CD4-positive, alpha-beta memory T cell (primary cell): ENCODE data around the gene CEACAM16. TPM values are rescaled to one million over a fixed set of nuclear protein-coding genes. Genes with fewer than 3 reads are reported as not detected.

Source experiments
- CTCF ChIA-PET: fragments of 350-600 bp; sonication (Branson Sonifier 250); formaldehyde crosslinking; loops from one replicate; lab custom pipeline; 2021; ENCODE audit warnings: inconsistent platforms; ENCODE audit not compliant: partially characterized antibody; lab: Charles Lee
- POLR2A ChIA-PET: fragments of 350-600 bp; sonication (Branson Sonifier 250); formaldehyde crosslinking; loops from one replicate; lab custom pipeline; 2021; ENCODE audit not compliant: partially characterized antibody; lab: Charles Lee
- DNase-seq, 5 donors: peaks; one replicate each; pipeline versions ENCODE4 v3.0.0 to v3.0.0-alpha.2; 2020 to 2022; ENCODE audit warnings: mixed read lengths in 1 of 5
- H3K27ac ChIP-seq: one replicate; pipeline ENCODE4 v1.7.0; 2013; ENCODE audit warnings: low read depth, low read length
- H3K27me3 ChIP-seq: 2 replicates; pipeline ENCODE4 v1.7.0; 2013; ENCODE audit warnings: mild to moderate bottlenecking, low read length, moderate library complexity; ENCODE audit not compliant: insufficient read depth
- H3K36me3 ChIP-seq: 2 replicates; pipeline ENCODE4 v1.7.0; 2013; ENCODE audit warnings: mild to moderate bottlenecking, low read length, moderate library complexity; ENCODE audit not compliant: insufficient read depth
- H3K4me1 ChIP-seq: 2 replicates; pipeline ENCODE4 v1.7.0; 2013; ENCODE audit warnings: mild to moderate bottlenecking, low read length, moderate library complexity; ENCODE audit not compliant: insufficient read depth
- H3K4me3 ChIP-seq, 2 donors: one replicate each; pipeline ENCODE4 v1.7.0; 2013; ENCODE audit warnings: low read length in 2 of 2, mild to moderate bottlenecking in 1 of 2
- H3K9me3 ChIP-seq, 2 donors: one replicate each; pipeline ENCODE4 v1.7.0; 2013; ENCODE audit warnings: low read length in 2 of 2, control low read depth in 1 of 2; ENCODE audit not compliant: control insufficient read depth in 1 of 2
- H3K27ac Mint-ChIP-seq, 7 donors: one replicate each; pipeline ENCODE4 v1.8.0; 2020 to 2021; ENCODE audit warnings: mixed read lengths in 7 of 7, mild to moderate bottlenecking in 6 of 7, inconsistent platforms in 3 of 7, moderate library complexity in 3 of 7
- H3K27me3 Mint-ChIP-seq, 2 donors: one replicate each; pipeline ENCODE4 v1.8.0; 2020 to 2021; ENCODE audit warnings: mixed read lengths in 2 of 2
- H3K36me3 Mint-ChIP-seq, 2 donors: one replicate each; pipeline ENCODE4 v1.8.0; 2020 to 2021; ENCODE audit warnings: mixed read lengths in 2 of 2, inconsistent platforms in 1 of 2, mild to moderate bottlenecking in 1 of 2
- H3K4me1 Mint-ChIP-seq, 4 donors: one replicate each; pipeline ENCODE4 v1.8.0; 2020 to 2021; ENCODE audit warnings: mixed read lengths in 4 of 4, mild to moderate bottlenecking in 1 of 4
- H3K4me3 Mint-ChIP-seq, 8 donors: one replicate each; pipeline ENCODE4 v1.8.0; 2020 to 2021; ENCODE audit warnings: mixed read lengths in 8 of 8, mild to moderate bottlenecking in 7 of 8, moderate library complexity in 6 of 8, inconsistent platforms in 3 of 8
- H3K9me3 Mint-ChIP-seq, 8 donors: one replicate each; pipeline ENCODE4 v1.8.0; 2020 to 2021; ENCODE audit warnings: mixed read lengths in 8 of 8, mild to moderate bottlenecking in 5 of 8, inconsistent platforms in 3 of 8, moderate library complexity in 1 of 8
- intact Hi-C: fragments of 100-400 bp; cut with micrococcal nuclease; formaldehyde crosslinking; loops from one replicate; pipeline ENCODE4 v1.15.1; 2023
- polyA plus RNA-seq, 2 donors: library from polyadenylated mRNA; unstranded; fragments of 300-500 nt; fragmentation: Illumina TruSeq; gene quantifications; one replicate each; pipeline ENCODE4 v1.2.3, GENCODE V29; 2021
- total RNA-seq, 2 experiments: library from RNA; stranded (reverse); gene quantifications; one replicate each; pipeline ENCODE4 v1.2.3, GENCODE V29; 2021

CEACAM16 gene
- total and polyA plus RNA-seq, 4 experiments from 2014 or later, result not detected

- no peaks in the 10 kb centered on the region for H3K36me3 Mint-ChIP-seq
- POLR2A ChIA-PET, result interaction anchor here (0.6 to 1.4 kb wide), 2 partner anchors 11 to 13 kb away, joined by 3 to 4 read pairs; no protein-coding TSS in a partner anchor
- no peaks in the 10 kb centered on the region for H3K4me1 ChIP-seq
- H3K9me3 Mint-ChIP-seq, result no peaks in the 10 kb centered on the region
- no peak overlapping the region for H3K4me3 ChIP-seq
- H3K27me3 Mint-ChIP-seq, result no peaks in the 10 kb centered on the region
- peak in 1 of 5 donors; percentile 31 for DNase-seq
- CTCF ChIA-PET, result interaction anchor here (5.5 kb wide), 1 partner anchor 17 kb away, joined by 20 read pairs; no protein-coding TSS in a partner anchor
- no peaks in the 10 kb centered on the region for H3K36me3 ChIP-seq
- H3K27me3 ChIP-seq, result no peaks in the 10 kb centered on the region
- H3K27ac Mint-ChIP-seq, result peak overlapping the region in 5 of 7 donors; percentile 30 to 66 (median 62)
- H3K4me3 Mint-ChIP-seq, result no peak overlapping the region
- H3K27ac ChIP-seq, result no peak overlapping the region
- no peaks in the 10 kb centered on the region for H3K9me3 ChIP-seq
- intact Hi-C loops, result no loop called here
- peaks cover 3 to 17% (median 5%) of the 10 kb centered on the region in 4 donors for H3K4me1 Mint-ChIP-seq
Observed at GRCh38 chr19:44741258-44741731, 42.3 kb downstream of the CEACAM16 start.

DNA sequence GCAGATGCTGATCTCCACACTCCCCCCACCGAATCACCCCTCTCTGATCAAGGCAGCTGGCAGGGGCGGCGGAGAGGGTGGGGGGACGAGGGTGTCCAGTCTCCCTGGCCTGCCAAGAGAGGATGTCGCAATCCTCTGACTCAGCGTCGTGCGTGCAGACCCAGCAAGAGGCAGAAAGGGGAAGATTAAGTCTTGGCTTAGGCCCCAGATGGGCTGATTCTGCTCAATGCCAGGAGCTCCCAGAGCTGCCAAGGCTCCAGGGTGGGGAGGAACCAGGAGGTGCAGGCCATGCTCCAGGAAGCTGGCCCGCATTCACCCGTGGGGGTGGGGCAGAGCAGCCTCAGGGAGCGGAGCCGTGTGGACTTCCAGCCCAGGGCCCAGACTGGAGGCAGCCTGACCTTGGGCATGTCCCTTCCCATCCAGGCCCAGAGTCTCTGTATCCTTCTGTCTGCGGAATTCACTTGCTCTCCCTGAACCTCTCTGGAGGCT, 42.9 kb downstream of the CEACAM16 start:
- Histone ChIP-seq H3K9me3 (no peaks in the 10 kb centered on the region), H3K27ac (no peak overlapping the region), H3K36me3 (no peaks in the 10 kb centered on the region), H3K4me1 (peaks cover 5% of the 10 kb centered on the region), H3K4me3 (no peak overlapping the region), H3K27me3 (no peaks in the 10 kb centered on the region)
- no peaks in the 10 kb centered on the region for H3K36me3 Mint-ChIP-seq
- H3K4me3 Mint-ChIP-seq, result peak overlapping the region in 1 of 8 donors; percentile 20
- peak in 1 of 5 donors; percentile 35 for DNase-seq
- peaks cover 0 to 1% (median 0%) of the 10 kb centered on the region in 8 donors for H3K9me3 Mint-ChIP-seq
- peak overlapping the region in 2 of 7 donors; percentile 30 to 66 for H3K27ac Mint-ChIP-seq
- intact Hi-C loops, result no loop called here
- POLR2A ChIA-PET, result interaction anchor here (1.2 to 1.6 kb wide), 3 partner anchors 12 to 26 kb away, joined by 3 to 4 read pairs (median 3); no protein-coding TSS in a partner anchor
- no peaks in the 10 kb centered on the region for H3K27me3 Mint-ChIP-seq
- H3K4me1 Mint-ChIP-seq, result peaks cover 7 to 23% (median 9%) of the 10 kb centered on the region in 4 donors
- CTCF ChIA-PET, result interaction anchor here (5.5 kb wide), 1 partner anchor 18 kb away, joined by 20 read pairs; no protein-coding TSS in a partner anchor

DNA sequence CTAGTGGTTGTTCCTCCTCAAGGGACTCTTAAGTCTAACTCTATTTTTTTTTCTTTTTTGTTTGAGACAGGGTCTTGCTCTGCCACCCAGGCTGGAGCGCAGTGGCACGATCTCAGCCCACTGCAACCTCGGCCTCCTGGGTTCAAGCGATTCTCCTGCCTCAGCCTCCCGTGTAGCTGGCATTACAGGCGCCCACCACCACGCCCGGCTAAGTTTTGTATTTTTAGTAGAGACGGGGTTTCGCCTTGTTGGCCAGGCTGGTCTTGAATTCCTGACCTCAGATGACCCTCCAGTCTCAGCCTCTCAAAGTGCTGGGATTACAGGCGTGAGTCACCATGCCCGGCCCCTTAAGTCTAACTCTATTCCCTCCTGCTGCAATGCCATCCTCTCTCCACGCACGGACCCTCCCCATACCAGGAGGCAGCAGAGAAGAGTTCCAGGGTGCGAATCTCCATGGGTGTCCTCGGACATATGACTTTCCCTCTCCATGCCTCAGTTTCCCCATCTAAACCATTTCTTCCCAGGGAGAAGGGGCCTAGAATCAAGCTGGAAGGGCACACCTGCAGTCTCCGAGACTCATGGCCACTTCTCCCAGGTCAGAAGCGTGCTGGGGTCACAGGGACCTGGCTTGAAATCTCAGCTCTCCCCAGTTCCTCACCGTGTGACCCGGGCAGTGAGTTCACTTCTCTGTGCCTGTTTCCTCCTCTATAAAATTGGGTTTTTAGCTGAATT, 43.5 kb downstream of the CEACAM16 start:
- Mint-ChIP-seq H3K9me3 (peaks cover 0 to 2% (median 0%) of the 10 kb centered on the region in 8 donors), H3K4me3 (peak overlapping the region in 1 of 8 donors; percentile 20), H3K27me3 (no peaks in the 10 kb centered on the region), H3K36me3 (no peaks in the 10 kb centered on the region), H3K4me1 (peaks cover 10 to 29% (median 13%) of the 10 kb centered on the region in 4 donors), H3K27ac (peak overlapping the region in 3 of 7 donors; percentile 30 to 68 (median 42))
- no peaks in the 10 kb centered on the region for H3K9me3 ChIP-seq
- DNase-seq, result no peak
- peaks cover 11% of the 10 kb centered on the region for H3K4me1 ChIP-seq
- H3K4me3 ChIP-seq, result no peak overlapping the region
- no peaks in the 10 kb centered on the region for H3K27me3 ChIP-seq
- CTCF ChIA-PET, result interaction anchor here (1.6 to 5.5 kb wide), 2 partner anchors 18 to 28 kb away, joined by 5 to 20 read pairs; no protein-coding TSS in a partner anchor
- POLR2A ChIA-PET, result interaction anchor here (1.2 to 1.6 kb wide), 4 partner anchors 10 to 25 kb away, joined by 3 to 7 read pairs (median 4); no protein-coding TSS in a partner anchor
- intact Hi-C loops, result no loop called here
- H3K27ac ChIP-seq, result no peak overlapping the region
- no peaks in the 10 kb centered on the region for H3K36me3 ChIP-seq

GRCh38 chr19:44744871-44745332, 46.0 kb downstream of the CEACAM16 start:
- Mint-ChIP-seq H3K4me3 (no peak overlapping the region), H3K4me1 (peaks cover 20 to 49% (median 28%) of the 10 kb centered on the region in 4 donors)

GRCh38 chr19:44745341-44745831, 46.4 kb downstream of the CEACAM16 start:
- Mint-ChIP-seq H3K27ac (peak overlapping the region; percentile 80 to 100 (median 96)), H3K4me3 (peak overlapping the region in 2 of 8 donors; percentile 25 to 66), H3K27me3 (no peaks in the 10 kb centered on the region), H3K9me3 (peaks cover 0 to 2% (median 0%) of the 10 kb centered on the region in 8 donors), H3K4me1 (peaks cover 23 to 54% (median 31%) of the 10 kb centered on the region in 4 donors), H3K36me3 (peaks cover 0 to 12% of the 10 kb centered on the region in 2 donors)
- Histone ChIP-seq H3K4me3 (no peak overlapping the region), H3K4me1 (peaks cover 26% of the 10 kb centered on the region), H3K27me3 (no peaks in the 10 kb centered on the region), H3K27ac (peak overlapping the region; percentile 98), H3K36me3 (no peaks in the 10 kb centered on the region), H3K9me3 (no peaks in the 10 kb centered on the region)
- intact Hi-C loops, result loop anchor here (5.0 kb wide), 2 partner anchors 147 to 257 kb away; partner anchors contain the start of genes RELB and TOMM40
- DNase-seq, result peak in 1 of 5 donors; percentile 25
- POLR2A ChIA-PET, result interaction anchor here (0.9 to 1.2 kb wide), 3 partner anchors 8 to 25 kb away, joined by 3 to 4 read pairs (median 3); no protein-coding TSS in a partner anchor
- CTCF ChIA-PET, result interaction anchor here (5.5 kb wide), 1 partner anchor 21 kb away, joined by 20 read pairs; no protein-coding TSS in a partner anchor

More at GRCh38 chr19:44744871-44745332, 46.0 kb downstream of the CEACAM16 start:
- POLR2A ChIA-PET, result interaction anchor here (0.6 to 1.2 kb wide), 3 partner anchors 8 to 108 kb away, joined by 3 to 4 read pairs (median 3); no protein-coding TSS in a partner anchor
- Mint-ChIP-seq H3K36me3 (peaks cover 0 to 10% of the 10 kb centered on the region in 2 donors), H3K27ac (peak overlapping the region; percentile 15 to 97 (median 85)), H3K27me3 (no peaks in the 10 kb centered on the region), H3K9me3 (peaks cover 0 to 2% (median 0%) of the 10 kb centered on the region in 8 donors)
- Histone ChIP-seq H3K36me3 (no peaks in the 10 kb centered on the region), H3K27me3 (no peaks in the 10 kb centered on the region), H3K4me3 (no peak overlapping the region), H3K9me3 (no peaks in the 10 kb centered on the region), H3K4me1 (peaks cover 22% of the 10 kb centered on the region), H3K27ac (no peak overlapping the region)
- DNase-seq, result peak in 1 of 5 donors; percentile 20
- intact Hi-C loops, result loop anchor here (5.0 kb wide), 2 partner anchors 147 to 257 kb away; partner anchors contain the start of genes RELB and TOMM40
- CTCF ChIA-PET, result interaction anchor here (5.5 kb wide), 1 partner anchor 21 kb away, joined by 20 read pairs; no protein-coding TSS in a partner anchor

DNA sequence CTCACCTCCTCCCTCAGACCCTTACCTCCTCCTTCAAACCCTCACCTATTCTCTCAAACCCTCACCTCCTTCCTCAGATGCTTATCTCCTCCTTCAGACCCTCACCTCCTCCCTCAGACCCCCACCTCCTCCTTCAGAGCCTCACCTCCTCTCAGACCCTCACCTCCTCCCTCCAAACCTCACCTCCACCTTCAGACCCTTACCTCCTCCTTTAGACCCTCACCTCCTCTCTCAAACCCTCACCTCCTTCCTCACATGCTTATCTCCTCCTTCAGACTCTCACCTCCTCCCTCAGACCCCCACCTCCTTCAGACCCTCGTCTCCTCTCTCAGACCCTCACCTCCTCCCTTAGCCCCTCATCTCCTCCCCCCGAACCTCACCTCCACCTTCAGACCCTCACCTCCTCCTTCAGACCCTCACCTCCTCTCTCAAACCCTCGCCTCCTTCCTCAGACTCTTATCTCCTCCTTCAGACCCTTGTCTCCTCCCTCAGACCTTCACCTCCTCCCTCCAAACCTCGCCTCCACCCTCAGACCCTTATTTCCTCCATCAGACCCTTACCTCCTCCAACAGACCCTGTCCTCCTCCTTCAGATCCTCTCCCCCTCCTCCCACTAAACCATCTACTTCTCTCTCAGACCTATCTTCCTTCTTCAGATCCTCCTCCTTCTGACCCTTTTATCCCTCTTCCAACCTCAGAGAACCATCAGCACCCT, 47.1 kb downstream of the CEACAM16 start:
- H3K4me1 ChIP-seq, result peaks cover 33% of the 10 kb centered on the region
- no peak overlapping the region for H3K4me3 ChIP-seq
- ChIA-PET CTCF (no interaction called here), POLR2A (interaction anchor here (0.9 to 1.2 kb wide), 3 partner anchors 7 to 24 kb away, joined by 3 to 4 read pairs (median 3); no protein-coding TSS in a partner anchor)
- intact Hi-C loops, result loop anchor here (5.0 kb wide), 2 partner anchors 146 to 256 kb away; partner anchors contain the start of genes RELB and TOMM40
- Mint-ChIP-seq H3K36me3 (peaks cover 5 to 18% of the 10 kb centered on the region in 2 donors), H3K9me3 (peaks cover 0 to 2% (median 0%) of the 10 kb centered on the region in 8 donors), H3K4me3 (peak overlapping the region; percentile 44 to 75 (median 68)), H3K4me1 (peaks cover 27 to 60% (median 36%) of the 10 kb centered on the region in 4 donors), H3K27ac (peak overlapping the region; percentile 85 to 100 (median 97)), H3K27me3 (no peaks in the 10 kb centered on the region)
- peak in 1 of 5 donors; percentile 19 for DNase-seq
- no peaks in the 10 kb centered on the region for H3K9me3 ChIP-seq
- H3K27ac ChIP-seq, result peak overlapping the region; percentile 98
- no peaks in the 10 kb centered on the region for H3K36me3 ChIP-seq
- H3K27me3 ChIP-seq, result no peaks in the 10 kb centered on the region
